Measurements from ENCODE around the gene MAD2L1BP. TPM values are rescaled to one million over a fixed set of nuclear protein-coding genes. Genes with fewer than 3 reads are reported as not detected.

Gene MAD2L1BP
- total and polyA plus RNA-seq, 2 donors (not counting 3 experiments of a cell fraction or from before 2014, with no cell fraction given) = 32.3 to 62.0 TPM

GRCh38 chr6:43628393-43629103 lies 7.1 kb upstream of the MAD2L1BP start:
- Histone ChIP-seq H3K4me2 (ENCODE audit: insufficient read depth, low read length) (peak overlapping the region; percentile 70), H3K27ac (ENCODE audit: insufficient read depth, low read depth, low read length) (peak overlapping the region; percentile 88), H3K9me3 (replicated peaks; ENCODE audit: control insufficient read depth, insufficient read depth, low read length) (no peaks in the 10 kb centered on the region), H3K9ac (replicated peaks; ENCODE audit: extremely low read depth, insufficient read depth, low read length) (peak overlapping the region; percentile 98), H3K79me2 (ENCODE audit: control insufficient read depth, insufficient read depth, low read length) (peaks cover 27% of the 10 kb centered on the region), H3K36me3 (ENCODE audit: control insufficient read depth in 2 of 2, extremely low read depth in 1 of 2, insufficient read depth in 2 of 2, low read length in 2 of 2) (peaks cover 14 to 22% of the 10 kb centered on the region in 2 experiments), H4K20me1 (replicated peaks; ENCODE audit: control insufficient read depth, extremely low read depth, insufficient read depth, low read length) (no peaks in the 10 kb centered on the region), H3K4me1 (ENCODE audit: control insufficient read depth, extremely low read depth, insufficient read depth, low read length) (peaks cover 25% of the 10 kb centered on the region), H3K27me3 (ENCODE audit: control insufficient read depth in 2 of 2, insufficient read depth in 2 of 2, low read length in 2 of 2) (no peaks in the 10 kb centered on the region), H3K4me3 (replicated peaks in 1 of 3; ENCODE audit: insufficient read depth in 1 of 3, low read depth in 1 of 3, low read length in 3 of 3) (peak overlapping the region; percentile 89 to 93 (median 93)), H2AFZ (ENCODE audit: low read depth, low read length) (peak overlapping the region; percentile 1), H3K9me1 (replicated peaks; ENCODE audit: control insufficient read depth, extremely low read depth, insufficient read depth, low read length) (no peaks in the 10 kb centered on the region)
- DNase-seq (ENCODE audit: low read depth, low spot score) = peak; percentile 32
- dilution Hi-C loops (cut with MboI; ENCODE audit: extremely low pct_ligation_motif_present, low sequenced_read_pairs) = no loop called here
- TF ChIP-seq MYC (IDR thresholded peaks at IDR 0.05; ENCODE audit: low read depth, low read length) (no peak), EZH2 (IDR thresholded peaks at IDR 0.05; ENCODE audit: borderline replicate concordance, low read depth, low read length, severe bottlenecking) (no peak), MAX (IDR thresholded peaks at IDR 0.05; ENCODE audit: insufficient read depth, insufficient read length) (no peak), GATA2 (IDR thresholded peaks at IDR 0.05; ENCODE audit: insufficient read depth, insufficient read length, low read depth, low read length) (no peak), CTCF (IDR thresholded peaks at IDR 0.05; ENCODE audit: extremely low read depth in 1 of 2, insufficient read depth in 1 of 2, low read depth in 1 of 2, low read length in 2 of 2) (no peak)
- intact Hi-C loops (cut with micrococcal nuclease) = loop anchor here (1.0 to 5.0 kb wide), 2 partner anchors 20 to 201 kb away; partner anchors contain the start of gene ABCC10
- BruUV-seq (replicated peaks) = no TSS peak
- peak; percentile 81 for FAIRE-seq
- ChIA-PET POLR2A (interaction anchor here (0.6 to 1.2 kb wide), 4 partner anchors 18 to 142 kb away, joined by 4 to 8 read pairs (median 4); partner anchors contain the start of genes MRPS18A and VEGFA), CTCF (interaction anchor here (0.7 to 1.8 kb wide), 6 partner anchors 20 to 468 kb away, joined by 3 to 12 read pairs (median 4); no protein-coding TSS in a partner anchor)
